GM12891 (cell line): Measurements from ENCODE around the gene SNTB2.

Experiments
- POLR2A ChIP-seq: IDR thresholded peaks from 2 replicates; pipeline ENCODE4 v1.6.1; 2011; ENCODE audit warnings: low read depth, low read length, control low read depth
- POLR2AphosphoS5 ChIP-seq: IDR thresholded peaks from 2 replicates; pipeline ENCODE4 v1.6.1; 2011; ENCODE audit warnings: low read depth, low read length, control low read depth
- SPI1 ChIP-seq: IDR thresholded peaks from 2 replicates; pipeline ENCODE4 v1.6.1; 2011; ENCODE audit warnings: low read depth, low read length, control low read depth
- TAF1 ChIP-seq: IDR thresholded peaks from 2 replicates; pipeline ENCODE4 v1.6.1; 2011; ENCODE audit warnings: low read depth, low read length, control low read depth

DNA sequence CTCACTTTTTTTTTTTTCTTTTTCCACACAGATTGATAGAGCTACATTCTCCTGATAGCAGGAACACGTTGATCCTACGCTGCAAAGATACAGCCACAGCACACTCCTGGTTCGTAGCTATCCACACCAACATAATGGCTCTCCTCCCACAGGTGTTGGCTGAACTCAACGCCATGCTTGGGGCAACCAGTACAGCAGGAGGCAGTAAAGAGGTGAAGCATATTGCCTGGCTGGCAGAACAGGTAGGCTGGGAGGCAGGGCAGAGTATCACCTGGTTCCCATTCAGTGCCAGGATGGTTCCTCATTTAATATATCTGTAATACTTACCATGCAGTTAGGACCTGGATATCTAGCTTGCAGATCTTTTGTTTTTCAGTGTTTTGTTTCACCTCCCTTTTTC, 73.1 kb downstream of the SNTB2 start:
- TF ChIP-seq POLR2A, result no peak
- no peak for TF ChIP-seq POLR2AphosphoS5
- no peak for TF ChIP-seq TAF1
- TF ChIP-seq SPI1, result no peak
